ENCODE results near the gene SLAMF1. TPM values are rescaled to one million over a fixed set of nuclear protein-coding genes. Genes with fewer than 3 reads are reported as not detected.

SLAMF1 gene
- total and polyA plus RNA-seq, 4 experiments from 2014 or later = 21.4 to 62.5 (median 59.9) TPM

- Histone ChIP-seq H3K27ac (ENCODE audit: low read depth, low read length) (no peak overlapping the region), H3K36me3 (ENCODE audit: insufficient read depth, low read length) (no peaks in the 10 kb centered on the region), H3K4me3 (ENCODE audit: low read length in 2 of 2) (no peak overlapping the region), H3K27me3 (ENCODE audit: insufficient read depth, low read length) (no peaks in the 10 kb centered on the region), H3K9me3 (ENCODE audit: control insufficient read depth in 1 of 2, low read length in 2 of 2) (no peaks in the 10 kb centered on the region), H3K4me1 (ENCODE audit: insufficient read depth, low read length) (peaks cover 50% of the 10 kb centered on the region)
- peak overlapping the region; percentile 73 to 96 (median 93) for H3K27ac Mint-ChIP-seq
- H3K4me1 Mint-ChIP-seq = peaks cover 56 to 74% (median 64%) of the 10 kb centered on the region in 4 donors
- no peaks in the 10 kb centered on the region for H3K27me3 Mint-ChIP-seq
- CTCF ChIA-PET (ENCODE audit: partially characterized antibody) = no interaction called here
- peaks cover 10% of the 10 kb centered on the region in 2 donors for H3K36me3 Mint-ChIP-seq
- no peak for DNase-seq
- intact Hi-C loops (cut with micrococcal nuclease) = no loop called here
- H3K9me3 Mint-ChIP-seq = peaks cover 0 to 16% (median 5%) of the 10 kb centered on the region in 8 donors
- POLR2A ChIA-PET (ENCODE audit: partially characterized antibody) = interaction anchor here (2.1 kb wide), 1 partner anchor 10 kb away, joined by 6 read pairs; no protein-coding TSS in a partner anchor
- peak overlapping the region in 4 of 8 donors; percentile 40 to 68 (median 56) for H3K4me3 Mint-ChIP-seq
These were observed 64.9 kb downstream of the SLAMF1 start for GRCh38 chr1:160581961-160582360.

GRCh38 chr1:160580221-160580812 lies 66.5 kb downstream of the SLAMF1 start:
- no peak overlapping the region for H3K4me3 ChIP-seq (ENCODE audit: low read length in 2 of 2)
- peaks cover 59% of the 10 kb centered on the region for H3K4me1 ChIP-seq (ENCODE audit: insufficient read depth, low read length)
- peak overlapping the region; percentile 75 to 96 (median 86) for H3K27ac Mint-ChIP-seq
- intact Hi-C loops (cut with micrococcal nuclease) = no loop called here
- peak overlapping the region; percentile 52 for H3K27ac ChIP-seq (ENCODE audit: low read depth, low read length)
- POLR2A ChIA-PET (ENCODE audit: partially characterized antibody) = interaction anchor here (1.0 to 18.0 kb wide), 12 partner anchors 8 to 152 kb away, joined by 3 to 639 read pairs (median 5); no protein-coding TSS in a partner anchor
- no peaks in the 10 kb centered on the region for H3K27me3 ChIP-seq (ENCODE audit: insufficient read depth, low read length)
- no peaks in the 10 kb centered on the region for H3K27me3 Mint-ChIP-seq
- H3K36me3 ChIP-seq (ENCODE audit: insufficient read depth, low read length) = no peaks in the 10 kb centered on the region
- H3K4me3 Mint-ChIP-seq = peak overlapping the region; percentile 4 to 73 (median 56)
- CTCF ChIA-PET (ENCODE audit: partially characterized antibody) = interaction anchor here (0.9 to 1.7 kb wide), 7 partner anchors 13 to 217 kb away, joined by 3 to 6 read pairs (median 3); no protein-coding TSS in a partner anchor
- H3K9me3 Mint-ChIP-seq = peaks cover 0 to 16% (median 5%) of the 10 kb centered on the region in 8 donors
- no peaks in the 10 kb centered on the region for H3K9me3 ChIP-seq (ENCODE audit: control insufficient read depth in 1 of 2, low read length in 2 of 2)
- DNase-seq = no peak
- H3K4me1 Mint-ChIP-seq = peaks cover 62 to 85% (median 69%) of the 10 kb centered on the region in 4 donors
- peaks cover 10 to 12% of the 10 kb centered on the region in 2 donors for H3K36me3 Mint-ChIP-seq

GRCh38 chr1:160579216-160579701 lies 67.6 kb downstream of the SLAMF1 start, which contains the start of gene CD84:
Gene CD84, minus strand, starts transcription at chr1:160579496. Its CDS starts 59 bp downstream, at chr1:160579437.
- H3K4me1 ChIP-seq (ENCODE audit: insufficient read depth, low read length) = peaks cover 61% of the 10 kb centered on the region

GRCh38 chr1:160578525-160579191 lies 68.2 kb downstream of the SLAMF1 start:
- no peaks in the 10 kb centered on the region for H3K27me3 ChIP-seq (ENCODE audit: insufficient read depth, low read length)
- ChIA-PET CTCF (ENCODE audit: partially characterized antibody) (interaction anchor here (0.6 to 5.1 kb wide), 13 partner anchors 12 to 150 kb away, joined by 3 to 35 read pairs (median 7); no protein-coding TSS in a partner anchor), POLR2A (ENCODE audit: partially characterized antibody) (interaction anchor here (0.6 to 18.0 kb wide), 16 partner anchors 9 to 150 kb away, joined by 3 to 639 read pairs (median 6); partner anchors contain the start of gene SLAMF6)
- no peaks in the 10 kb centered on the region for H3K27me3 Mint-ChIP-seq
- peak overlapping the region; percentile 88 to 98 (median 94) for H3K4me3 Mint-ChIP-seq
- peaks cover 5 to 9% of the 10 kb centered on the region in 2 donors for H3K36me3 Mint-ChIP-seq
- H3K4me3 ChIP-seq (ENCODE audit: low read length in 2 of 2) = peak overlapping the region; percentile 73 to 80
- H3K27ac ChIP-seq (ENCODE audit: low read depth, low read length) = peak overlapping the region; percentile 68
- peaks cover 0 to 10% (median 4%) of the 10 kb centered on the region in 8 donors for H3K9me3 Mint-ChIP-seq
- peaks cover 63 to 88% (median 72%) of the 10 kb centered on the region in 4 donors for H3K4me1 Mint-ChIP-seq
- H3K36me3 ChIP-seq (ENCODE audit: insufficient read depth, low read length) = no peaks in the 10 kb centered on the region
- DNase-seq = no peak
- intact Hi-C loops (cut with micrococcal nuclease) = loop anchor here (1.0 kb wide), 1 partner anchor 10 kb away; no protein-coding TSS in a partner anchor
- peak overlapping the region; percentile 94 to 98 (median 95) for H3K27ac Mint-ChIP-seq
- H3K9me3 ChIP-seq (ENCODE audit: control insufficient read depth in 1 of 2, low read length in 2 of 2) = no peaks in the 10 kb centered on the region
- H3K4me1 ChIP-seq (ENCODE audit: insufficient read depth, low read length) = peaks cover 67% of the 10 kb centered on the region

More at GRCh38 chr1:160579216-160579701, 67.6 kb downstream of the SLAMF1 start, which contains the start of gene CD84:
- intact Hi-C loops (cut with micrococcal nuclease) = loop anchor here (1.0 kb wide), 1 partner anchor 11 kb away; no protein-coding TSS in a partner anchor
- peak in 1 of 5 donors; percentile 39 for DNase-seq
- H3K36me3 Mint-ChIP-seq = peaks cover 9 to 12% of the 10 kb centered on the region in 2 donors
- Histone ChIP-seq H3K9me3 (ENCODE audit: control insufficient read depth in 1 of 2, low read length in 2 of 2) (no peaks in the 10 kb centered on the region), H3K27me3 (ENCODE audit: insufficient read depth, low read length) (no peaks in the 10 kb centered on the region), H3K4me3 (ENCODE audit: low read length in 2 of 2) (peak within 1 kb of the TSS; percentile 73 to 80), H3K27ac (ENCODE audit: low read depth, low read length) (peak within 1 kb of the TSS; percentile 68), H3K36me3 (ENCODE audit: insufficient read depth, low read length) (no peaks in the 10 kb centered on the region)
- H3K4me1 Mint-ChIP-seq = peaks cover 65 to 89% (median 73%) of the 10 kb centered on the region in 4 donors
- POLR2A ChIA-PET (ENCODE audit: partially characterized antibody) = interaction anchor here (1.0 to 18.0 kb wide), 13 partner anchors 9 to 151 kb away, joined by 3 to 639 read pairs (median 7); partner anchors contain the start of gene SLAMF6
- CTCF ChIA-PET (ENCODE audit: partially characterized antibody) = interaction anchor here (0.9 to 5.1 kb wide), 7 partner anchors 14 to 39 kb away, joined by 3 to 35 read pairs (median 7); no protein-coding TSS in a partner anchor
- H3K9me3 Mint-ChIP-seq = peaks cover 0 to 15% (median 5%) of the 10 kb centered on the region in 8 donors
- H3K27ac Mint-ChIP-seq = peak within 1 kb of the TSS; percentile 94 to 98 (median 96)
- peak within 1 kb of the TSS; percentile 88 to 98 (median 94) for H3K4me3 Mint-ChIP-seq
- H3K27me3 Mint-ChIP-seq = no peaks in the 10 kb centered on the region

- no peaks in the 10 kb centered on the region for H3K27me3 Mint-ChIP-seq
- peaks cover 7 to 13% of the 10 kb centered on the region in 2 donors for H3K36me3 Mint-ChIP-seq
- H3K9me3 Mint-ChIP-seq = peaks cover 0 to 5% (median 1%) of the 10 kb centered on the region in 8 donors
- peak in 1 of 5 donors; percentile 26 for DNase-seq
- Histone ChIP-seq H3K27ac (ENCODE audit: low read depth, low read length) (peak overlapping the region; percentile 68), H3K4me1 (ENCODE audit: insufficient read depth, low read length) (peaks cover 72% of the 10 kb centered on the region), H3K9me3 (ENCODE audit: control insufficient read depth in 1 of 2, low read length in 2 of 2) (no peaks in the 10 kb centered on the region), H3K36me3 (ENCODE audit: insufficient read depth, low read length) (no peaks in the 10 kb centered on the region), H3K27me3 (ENCODE audit: insufficient read depth, low read length) (no peaks in the 10 kb centered on the region), H3K4me3 (ENCODE audit: low read length in 2 of 2) (peak overlapping the region; percentile 73 to 80)
- intact Hi-C loops (cut with micrococcal nuclease) = no loop called here
- ChIA-PET POLR2A (ENCODE audit: partially characterized antibody) (interaction anchor here (0.6 to 18.0 kb wide), 19 partner anchors 7 to 149 kb away, joined by 3 to 639 read pairs (median 4); partner anchors contain the start of genes SLAMF1 and SLAMF6), CTCF (ENCODE audit: partially characterized antibody) (interaction anchor here (0.6 to 5.1 kb wide), 15 partner anchors 10 to 149 kb away, joined by 3 to 35 read pairs (median 6); no protein-coding TSS in a partner anchor)
- H3K4me1 Mint-ChIP-seq = peaks cover 64 to 88% (median 73%) of the 10 kb centered on the region in 4 donors
- H3K27ac Mint-ChIP-seq = peak overlapping the region; percentile 94 to 98 (median 95)
- H3K4me3 Mint-ChIP-seq = peak overlapping the region; percentile 88 to 98 (median 94)
These were observed 68.7 kb downstream of the SLAMF1 start for GRCh38 chr1:160578175-160578524.

GRCh38 chr1:160577671-160578070 lies 69.2 kb downstream of the SLAMF1 start:
- ChIA-PET POLR2A (ENCODE audit: partially characterized antibody) (interaction anchor here (0.8 to 18.0 kb wide), 18 partner anchors 7 to 149 kb away, joined by 3 to 639 read pairs (median 4); partner anchors contain the start of genes SLAMF1 and SLAMF6), CTCF (ENCODE audit: partially characterized antibody) (interaction anchor here (0.8 to 5.1 kb wide), 14 partner anchors 8 to 149 kb away, joined by 3 to 35 read pairs (median 6); no protein-coding TSS in a partner anchor)
- Mint-ChIP-seq H3K9me3 (peaks cover 0 to 3% (median 0%) of the 10 kb centered on the region in 8 donors), H3K4me3 (peak overlapping the region; percentile 88 to 98 (median 94)), H3K27ac (peak overlapping the region; percentile 89 to 95 (median 92)), H3K36me3 (peaks cover 5 to 15% of the 10 kb centered on the region in 2 donors), H3K27me3 (no peaks in the 10 kb centered on the region), H3K4me1 (peaks cover 64 to 92% (median 72%) of the 10 kb centered on the region in 4 donors)
- Histone ChIP-seq H3K4me3 (ENCODE audit: low read length in 2 of 2) (peak overlapping the region; percentile 73 to 80), H3K27ac (ENCODE audit: low read depth, low read length) (peak overlapping the region; percentile 68), H3K4me1 (ENCODE audit: insufficient read depth, low read length) (peaks cover 77% of the 10 kb centered on the region), H3K27me3 (ENCODE audit: insufficient read depth, low read length) (no peaks in the 10 kb centered on the region), H3K9me3 (ENCODE audit: control insufficient read depth in 1 of 2, low read length in 2 of 2) (no peaks in the 10 kb centered on the region), H3K36me3 (ENCODE audit: insufficient read depth, low read length) (no peaks in the 10 kb centered on the region)
- DNase-seq = peak in 1 of 5 donors; percentile 27
- intact Hi-C loops (cut with micrococcal nuclease) = loop anchor here (2.0 kb wide), 2 partner anchors 17 to 37 kb away; no protein-coding TSS in a partner anchor
